HG03108 (cell line): ENCODE measurements around the gene TBC1D14.

Experiments used
- ATAC-seq: cut with Tn5 transposase; IDR thresholded peaks from one replicate; pipeline ENCODE4 v1.9.1; 2021; ENCODE audit warnings: moderate library complexity; ENCODE audit not compliant: unreplicated experiment

Gene TBC1D14

DNA sequence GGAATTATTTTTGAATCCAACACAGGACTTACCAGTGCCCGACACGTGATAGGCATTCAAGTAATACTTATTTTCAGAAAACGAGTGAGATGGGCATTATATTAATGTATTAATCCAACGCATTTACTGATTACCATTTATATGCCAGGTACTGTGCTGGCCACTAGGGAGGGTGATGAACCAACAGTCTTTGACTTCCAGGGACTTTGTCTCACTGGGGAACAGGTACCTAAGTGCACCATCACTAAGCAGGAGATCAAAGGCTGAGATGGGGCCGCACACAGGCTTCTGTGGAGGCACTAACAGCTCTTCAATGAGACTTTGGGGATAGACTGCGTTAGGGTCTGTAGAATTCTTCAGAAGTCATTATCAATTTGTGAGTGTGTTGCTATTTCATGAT, 127.8 kb downstream of the TBC1D14 start:
- no peak for ATAC-seq

DNA sequence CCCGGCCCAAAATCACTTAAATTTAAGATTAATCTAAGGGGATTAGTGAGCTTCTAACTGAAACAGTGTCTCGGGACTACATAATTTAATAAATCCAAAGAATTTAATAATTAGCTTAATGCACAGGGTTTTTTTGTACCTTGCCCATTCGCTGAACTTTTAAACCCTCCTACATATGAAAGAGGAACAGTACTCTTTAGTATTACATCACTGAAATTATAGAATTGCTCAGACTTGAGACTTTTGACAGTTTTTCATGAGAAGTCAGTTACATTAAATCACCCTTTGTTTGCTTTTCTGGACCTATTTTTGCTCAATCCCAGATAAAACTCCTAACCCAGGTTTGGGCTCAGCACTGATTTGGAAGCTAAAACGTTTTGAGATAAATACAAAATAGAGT, 131.1 kb downstream of the TBC1D14 start:
- ATAC-seq = no peak

DNA sequence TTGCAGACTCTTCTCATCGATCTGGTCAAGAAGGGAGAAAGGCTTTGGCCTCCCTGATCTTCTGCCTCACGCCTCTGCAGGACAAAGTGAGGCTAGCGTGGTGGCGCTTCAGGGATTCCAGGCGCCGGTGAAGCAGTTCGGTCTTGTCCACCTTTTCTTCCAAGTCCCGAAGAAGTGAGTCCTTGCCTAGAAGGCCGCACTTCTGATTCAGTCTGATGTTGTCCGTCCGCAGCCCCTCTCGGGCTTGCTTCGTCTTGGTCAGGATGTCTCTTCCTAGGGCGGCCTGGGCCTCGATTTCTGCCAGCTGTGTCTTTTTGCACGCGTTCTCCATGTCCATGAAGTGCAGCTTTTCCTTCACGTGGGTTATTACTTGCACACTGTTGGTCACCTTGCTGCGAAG, 131.6 kb downstream of the TBC1D14 start:
- ATAC-seq = no peak

DNA sequence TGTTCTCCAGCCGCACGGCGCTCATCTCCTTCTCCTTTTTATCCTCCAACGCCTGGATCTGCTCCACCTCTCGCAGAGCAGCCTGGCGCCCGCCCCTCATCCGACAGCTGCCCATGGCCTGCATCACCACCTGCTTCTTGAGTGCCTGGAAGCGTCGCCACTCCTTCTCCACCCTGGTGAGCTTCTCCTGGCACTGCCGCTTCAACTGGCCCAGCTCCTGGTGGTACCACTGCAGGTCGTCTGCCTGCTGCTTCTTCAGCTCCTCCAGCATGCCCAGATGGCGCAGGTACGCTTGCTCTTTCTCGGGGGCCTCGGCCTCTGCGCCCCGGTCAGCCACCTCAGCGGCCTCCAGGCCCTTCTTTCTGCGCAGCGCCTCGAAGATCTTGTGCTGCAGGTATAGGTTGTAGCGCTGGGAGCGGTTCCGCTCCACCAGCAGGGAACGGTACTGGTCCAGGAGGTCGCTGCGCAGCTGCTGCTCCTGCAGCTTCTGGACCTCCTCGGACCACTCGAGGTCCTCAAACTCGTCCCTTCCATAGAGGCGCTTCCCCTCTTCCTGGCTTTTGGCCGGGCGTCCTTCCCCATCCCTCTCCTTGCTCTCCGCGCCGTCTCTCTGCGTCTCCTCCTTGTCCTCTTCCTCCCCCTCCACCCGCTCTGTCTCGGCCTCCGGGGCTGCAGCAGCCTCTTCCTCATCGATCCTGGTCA, 132.3 kb downstream of the TBC1D14 start:
- ATAC-seq = no peak

DNA sequence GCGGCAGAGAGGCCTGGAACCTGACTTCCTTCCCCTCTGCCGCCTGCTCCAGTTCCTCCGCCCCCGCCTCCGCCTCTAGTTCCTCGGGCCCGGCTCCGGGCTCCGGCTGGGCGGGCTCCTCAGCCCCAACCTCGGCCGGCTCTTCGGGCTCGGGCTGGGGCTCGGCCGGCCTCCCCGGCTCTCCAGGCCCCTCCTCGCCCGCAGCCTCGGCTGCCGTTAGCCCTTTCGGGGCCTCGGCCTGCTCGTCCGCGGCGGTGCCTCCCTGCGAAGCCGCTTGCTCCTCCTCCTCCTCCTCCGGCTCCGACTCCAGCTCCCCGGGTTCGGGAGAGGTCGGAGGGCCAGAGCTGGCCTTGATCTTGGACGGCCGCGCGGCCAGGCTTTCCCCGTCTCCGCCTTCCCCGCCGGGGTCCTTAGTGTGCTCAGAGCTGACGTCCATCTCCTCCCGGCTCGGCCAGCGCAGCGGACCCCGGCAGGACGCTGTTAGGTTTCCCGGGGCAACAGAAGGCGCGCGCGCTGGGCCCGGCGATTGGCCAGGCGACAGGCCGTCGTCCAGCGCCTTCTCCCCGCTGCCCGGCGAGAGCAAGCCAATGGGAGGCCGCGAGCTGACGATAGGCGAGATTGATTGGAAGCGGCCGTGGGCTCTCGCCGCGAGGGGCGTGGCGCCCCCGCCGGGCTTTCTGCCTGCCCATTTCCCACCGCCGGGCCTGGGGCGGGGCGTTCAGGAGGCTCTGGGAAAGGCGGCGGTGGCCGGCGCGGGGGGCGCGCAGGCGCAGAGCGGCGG, 133.1 kb downstream of the TBC1D14 start:
- peak; percentile 80 for ATAC-seq

DNA sequence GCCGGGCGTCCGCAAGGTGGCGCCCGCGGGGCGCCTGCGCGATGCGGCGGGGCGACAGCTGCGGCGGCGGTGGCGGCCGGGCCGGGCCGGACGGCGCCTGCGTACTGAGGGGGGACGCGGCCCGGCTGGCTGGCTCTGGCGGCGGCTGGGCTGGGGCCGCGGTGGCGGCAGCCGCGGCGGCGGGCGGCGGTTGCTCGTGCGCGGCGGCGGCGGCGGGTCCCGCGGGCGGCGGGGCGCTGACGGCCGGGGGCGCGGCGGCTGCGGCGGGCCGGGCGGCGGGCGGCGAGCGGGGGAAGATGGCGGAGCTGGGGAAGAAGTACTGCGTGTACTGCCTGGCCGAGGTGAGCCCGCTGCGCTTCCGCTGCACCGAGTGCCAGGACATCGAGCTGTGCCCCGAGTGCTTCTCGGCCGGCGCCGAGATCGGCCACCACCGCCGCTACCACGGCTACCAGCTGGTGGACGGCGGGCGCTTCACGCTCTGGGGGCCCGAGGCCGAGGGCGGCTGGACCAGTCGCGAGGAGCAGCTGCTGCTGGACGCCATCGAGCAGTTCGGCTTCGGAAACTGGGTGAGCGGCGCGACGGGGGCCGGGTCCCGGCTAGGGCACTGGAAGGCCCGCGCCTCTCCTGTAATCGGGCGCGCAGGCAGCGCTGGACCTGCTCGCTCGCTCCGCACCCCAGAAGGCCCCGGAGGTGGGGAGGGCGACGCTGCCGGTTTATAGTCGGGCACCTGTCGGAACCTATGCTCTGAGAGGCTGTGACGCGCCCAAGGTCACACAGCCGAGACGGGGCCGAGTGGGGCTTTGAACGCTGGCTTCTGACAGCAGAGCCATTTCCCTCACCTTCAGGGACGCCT, 133.9 kb downstream of the TBC1D14 start, which contains the start of gene TADA2B:
Gene TADA2B (plus strand): TSS at position 89 of the 853 bp plus-strand sequence. CDS start 208 bp downstream, at position 297.
- peak; percentile 1 for ATAC-seq

DNA sequence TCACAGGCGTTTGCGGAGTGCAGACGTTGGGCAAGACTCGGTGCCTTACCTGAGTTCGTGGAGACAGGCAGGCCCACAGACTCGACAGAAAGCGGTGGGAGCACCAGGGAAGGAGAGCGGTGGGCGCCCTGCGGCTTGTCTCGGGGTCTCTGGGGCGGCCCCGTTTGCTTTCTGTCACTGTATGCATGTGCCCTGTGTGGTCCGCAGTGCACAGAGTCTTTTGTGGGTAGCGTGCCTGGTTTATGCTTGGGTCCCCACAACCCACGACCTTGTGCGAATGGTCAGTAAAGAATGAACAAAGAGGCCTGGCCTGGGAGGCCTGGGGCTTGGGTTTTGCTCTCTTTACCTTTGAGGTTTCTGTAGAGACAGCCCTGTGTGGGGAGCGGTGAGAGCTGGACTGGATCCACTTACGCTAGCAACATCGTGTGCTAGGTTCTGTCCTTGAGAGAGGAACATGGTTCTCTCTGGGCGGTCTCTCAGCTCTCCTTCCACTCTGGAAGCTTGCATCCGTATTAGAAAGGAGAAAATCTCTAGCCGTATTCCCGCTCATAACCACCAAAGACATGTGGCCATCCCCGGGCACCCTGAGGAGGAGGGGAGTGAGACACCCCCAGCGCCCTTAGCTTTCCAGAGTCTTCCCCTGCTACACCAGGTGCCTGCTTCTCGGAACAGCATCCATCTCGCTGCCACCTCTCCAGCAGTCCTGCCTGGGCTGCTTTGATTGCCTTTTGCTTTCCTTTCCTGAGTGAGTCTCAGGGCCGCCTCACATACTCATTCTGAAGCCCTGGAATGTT, 134.7 kb downstream of the TBC1D14 start:
- no peak for ATAC-seq

DNA sequence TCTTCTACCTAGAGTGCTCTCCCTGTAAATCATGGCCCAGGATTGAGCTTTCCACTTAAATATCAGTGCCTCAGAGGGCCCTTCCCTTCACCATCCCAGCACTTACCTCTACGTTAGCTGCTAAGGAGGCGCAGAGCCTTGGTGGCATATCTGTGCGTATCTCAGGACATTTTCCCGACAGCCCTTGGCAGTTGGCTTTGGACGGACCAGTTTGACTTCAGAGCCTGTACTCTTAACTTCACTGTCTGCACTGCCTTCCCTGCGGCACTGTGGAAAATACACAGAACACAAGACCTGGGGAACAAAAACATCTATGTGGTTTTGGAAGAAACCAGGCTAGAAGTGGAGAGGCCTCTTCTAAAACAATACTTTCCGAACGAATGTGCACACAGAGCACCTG, 135.9 kb downstream of the TBC1D14 start:
- no peak for ATAC-seq

DNA sequence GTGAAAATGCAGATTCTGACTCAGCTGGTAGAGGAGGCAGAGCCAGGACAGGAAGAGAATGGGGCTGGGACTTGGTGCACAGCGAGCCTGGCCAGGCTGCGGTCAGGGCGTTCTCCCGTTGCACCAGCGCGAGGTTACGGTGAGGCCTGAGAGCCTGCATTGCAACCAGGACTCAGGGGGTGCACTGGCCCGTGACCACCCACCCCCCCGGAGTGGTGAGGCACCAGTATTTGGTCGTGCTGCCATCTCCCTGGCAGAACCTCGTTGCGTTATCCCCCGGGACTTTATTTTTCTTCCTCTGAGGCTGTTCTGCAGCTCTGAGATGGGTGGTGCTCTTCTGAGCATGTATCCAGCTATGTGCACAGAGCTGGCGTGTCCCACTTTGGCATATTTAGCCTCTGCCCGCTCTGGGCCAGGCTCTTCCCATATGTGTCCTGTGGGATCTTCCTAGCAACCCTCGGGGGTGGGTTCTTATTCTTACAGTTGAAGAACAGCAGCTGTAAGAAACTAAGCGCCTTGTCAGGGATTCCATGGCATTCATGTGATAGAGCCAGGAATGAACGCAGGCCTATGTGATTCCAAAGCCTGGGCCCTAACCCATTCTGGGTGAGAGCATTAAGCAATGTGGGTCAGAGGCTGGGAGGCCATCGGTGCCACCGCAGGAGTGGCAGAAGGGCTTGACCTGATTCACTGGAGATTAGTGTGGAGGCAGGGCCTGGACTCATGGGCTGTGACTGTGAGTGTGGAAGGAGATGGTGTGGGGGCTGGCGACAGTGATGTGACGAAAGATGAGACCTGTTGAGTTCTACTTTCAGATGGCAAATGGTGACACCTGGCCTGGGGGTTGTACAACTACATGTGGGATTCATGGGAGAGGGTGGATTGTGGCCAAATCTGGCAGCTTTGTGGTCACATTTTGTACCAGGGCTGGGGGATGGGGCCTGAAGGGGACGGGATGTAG, 136.6 kb downstream of the TBC1D14 start:
- peak; percentile 22 for ATAC-seq

DNA sequence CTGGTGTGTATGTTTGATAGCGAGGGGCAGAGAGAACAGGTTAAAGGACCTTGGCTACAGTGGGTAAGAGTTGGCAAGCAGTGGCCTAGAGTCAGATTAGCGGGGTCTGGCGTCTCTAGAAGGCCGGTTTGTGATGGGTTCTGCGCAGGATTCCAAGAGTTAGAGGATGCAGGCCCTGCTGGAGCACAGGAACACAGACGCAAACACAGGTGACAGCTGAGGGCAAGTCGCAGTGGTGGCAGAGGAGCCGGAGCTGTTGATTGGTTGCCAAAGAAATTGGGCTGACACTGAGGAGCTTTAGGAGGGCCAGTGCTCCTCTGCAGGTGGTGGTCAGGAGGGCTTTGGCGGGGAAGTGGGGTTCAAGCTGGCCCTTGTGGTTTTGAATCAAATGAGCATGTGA, 137.3 kb downstream of the TBC1D14 start:
- ATAC-seq = no peak

DNA sequence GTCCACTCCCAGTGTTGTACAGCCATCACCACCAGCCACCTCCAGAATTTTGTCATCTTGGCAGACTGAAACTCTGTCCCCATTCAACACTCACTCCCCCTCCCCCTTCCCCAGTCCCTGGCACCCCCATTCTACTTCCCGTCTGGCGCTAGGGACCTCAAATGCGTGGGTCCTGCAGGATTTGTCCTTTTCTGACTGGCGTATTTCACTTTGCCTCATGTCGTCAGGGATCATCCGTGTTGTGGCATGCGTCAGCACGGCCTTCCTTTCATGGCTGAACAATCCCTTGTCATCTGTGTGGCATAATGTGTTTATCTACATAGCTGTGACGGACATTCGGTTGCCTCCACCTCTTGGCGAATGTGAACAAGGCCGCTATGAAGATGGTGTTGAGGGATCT, 139.0 kb downstream of the TBC1D14 start:
- ATAC-seq = no peak

DNA sequence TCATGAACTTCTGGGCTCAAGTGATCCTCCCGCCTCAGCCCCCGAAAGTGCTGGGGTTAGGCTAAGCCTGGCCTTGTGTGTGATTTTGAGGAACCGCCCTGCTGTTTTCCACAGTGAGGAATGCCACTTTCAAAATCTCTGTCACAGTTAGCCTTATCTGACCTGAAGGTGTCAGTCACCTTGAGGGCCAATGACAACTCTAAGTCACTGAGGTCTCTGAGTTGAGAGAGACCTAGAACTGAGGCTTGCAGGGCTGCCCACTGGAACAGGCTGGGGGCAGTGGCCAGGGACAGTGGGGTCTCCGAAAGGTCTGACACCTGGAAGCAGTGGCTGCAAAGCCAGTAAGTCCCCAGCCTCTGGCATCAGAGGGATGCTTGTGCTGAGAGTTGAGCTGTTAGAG, 139.7 kb downstream of the TBC1D14 start:
- ATAC-seq = no peak

DNA sequence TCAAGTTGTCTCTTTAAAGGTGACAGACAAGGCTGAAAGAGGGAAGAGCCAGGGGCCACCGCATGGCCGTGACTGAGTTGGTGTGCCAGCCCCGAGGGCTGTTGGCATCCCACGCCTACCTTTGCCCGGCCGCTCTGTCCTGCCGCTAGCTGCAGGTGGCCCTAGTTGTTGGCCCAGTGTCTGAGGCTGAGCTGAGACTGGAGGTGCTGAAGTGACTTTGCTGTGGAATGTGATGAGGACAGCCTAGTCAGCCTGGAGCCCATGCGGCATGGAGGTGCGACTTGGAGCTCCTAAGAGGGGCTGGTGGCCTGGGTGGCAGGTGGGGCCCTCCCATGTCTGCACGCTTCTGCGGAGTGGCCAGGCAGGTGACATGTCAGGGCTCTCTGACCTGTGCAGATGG, 140.1 kb downstream of the TBC1D14 start:
- no peak for ATAC-seq

DNA sequence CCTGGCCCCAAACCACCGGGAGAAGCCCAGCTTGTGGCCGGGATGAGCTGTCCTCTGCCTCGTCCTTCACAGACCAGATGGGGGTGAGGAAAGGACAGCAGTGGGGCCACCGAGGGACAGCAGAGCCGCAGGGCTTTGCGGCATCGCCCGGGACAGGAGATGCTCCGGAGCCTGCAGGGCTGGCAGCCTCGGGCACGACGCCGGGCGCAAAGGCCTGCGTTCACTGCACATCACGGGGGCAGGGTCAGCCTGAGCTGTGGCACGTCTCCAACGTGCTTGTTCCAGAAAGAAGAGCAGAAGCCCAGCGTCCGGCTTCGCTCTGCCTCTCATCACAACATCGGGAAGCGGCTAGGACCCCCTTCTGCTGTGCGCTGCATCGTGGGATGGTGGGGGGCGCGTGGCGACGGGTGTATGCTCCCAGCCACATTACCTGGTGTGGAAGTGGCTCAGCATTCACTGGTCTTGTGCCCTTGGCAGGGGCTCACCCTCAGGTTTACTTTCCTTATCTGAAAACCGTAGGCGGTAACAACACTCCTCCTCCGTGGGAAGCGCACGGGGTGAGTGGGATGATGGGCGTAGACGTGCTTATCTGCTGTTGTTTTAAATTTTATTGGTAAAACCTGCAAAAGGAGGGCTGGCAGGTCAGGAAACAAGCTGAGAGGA, 141.0 kb downstream of the TBC1D14 start:
- no peak for ATAC-seq

DNA sequence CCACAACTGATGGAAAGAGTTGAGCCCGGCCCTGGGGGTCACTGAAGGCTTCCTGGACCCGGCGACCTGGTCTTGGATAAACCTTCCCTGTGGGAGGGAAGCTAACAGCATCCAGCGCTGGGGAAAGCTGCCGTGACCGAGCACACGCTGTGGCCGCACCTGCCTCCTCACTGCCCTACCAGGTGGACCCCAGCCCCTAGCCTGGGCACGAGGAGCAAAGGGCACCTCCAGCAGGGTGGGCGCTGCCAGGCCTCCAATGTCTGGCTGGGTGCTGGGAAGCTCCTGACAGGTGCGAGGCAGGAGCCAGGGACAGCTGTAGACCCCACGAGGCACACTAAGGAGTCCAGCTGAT, 141.5 kb downstream of the TBC1D14 start:
- no peak for ATAC-seq

DNA sequence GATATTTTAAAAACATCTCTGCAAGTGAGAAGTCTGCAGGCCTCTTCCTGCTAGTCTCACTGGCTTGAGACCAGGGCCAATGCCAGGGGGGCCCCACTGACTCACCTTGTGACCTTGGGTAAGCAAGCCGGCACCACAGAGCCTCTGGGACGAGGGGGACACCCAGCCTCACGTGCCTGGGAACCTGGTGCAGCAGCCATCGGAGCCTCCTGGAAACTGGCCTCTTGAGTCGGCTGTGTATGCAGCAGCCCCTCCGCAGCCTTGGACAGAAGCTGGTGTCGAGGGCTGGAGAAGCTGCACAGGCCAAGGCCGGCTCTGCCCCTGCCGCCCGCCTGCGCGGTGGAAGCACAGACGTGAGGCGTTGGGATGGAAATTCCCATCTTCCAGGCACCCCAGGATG, 142.3 kb downstream of the TBC1D14 start:
- no peak for ATAC-seq

DNA sequence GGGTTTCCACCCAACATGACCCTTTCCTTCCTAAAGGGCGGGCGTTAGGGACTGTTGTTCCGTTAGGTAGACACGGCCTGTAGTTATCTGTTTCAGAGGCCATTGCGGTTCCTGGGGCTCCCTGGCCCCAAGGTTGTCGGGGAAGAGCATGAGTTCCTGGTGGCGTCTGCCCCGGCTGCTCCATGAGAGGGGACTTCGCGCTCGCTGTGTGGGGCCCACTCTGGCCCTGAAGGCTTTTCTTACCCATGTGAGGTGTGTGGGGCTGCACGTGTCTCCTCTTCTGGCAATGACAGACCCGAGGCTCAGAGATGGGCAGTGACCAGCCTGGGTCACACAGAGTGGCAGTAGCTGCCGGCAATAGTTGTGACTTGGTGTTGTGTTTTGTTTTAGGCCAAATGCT, 142.7 kb downstream of the TBC1D14 start:
- ATAC-seq = no peak

DNA sequence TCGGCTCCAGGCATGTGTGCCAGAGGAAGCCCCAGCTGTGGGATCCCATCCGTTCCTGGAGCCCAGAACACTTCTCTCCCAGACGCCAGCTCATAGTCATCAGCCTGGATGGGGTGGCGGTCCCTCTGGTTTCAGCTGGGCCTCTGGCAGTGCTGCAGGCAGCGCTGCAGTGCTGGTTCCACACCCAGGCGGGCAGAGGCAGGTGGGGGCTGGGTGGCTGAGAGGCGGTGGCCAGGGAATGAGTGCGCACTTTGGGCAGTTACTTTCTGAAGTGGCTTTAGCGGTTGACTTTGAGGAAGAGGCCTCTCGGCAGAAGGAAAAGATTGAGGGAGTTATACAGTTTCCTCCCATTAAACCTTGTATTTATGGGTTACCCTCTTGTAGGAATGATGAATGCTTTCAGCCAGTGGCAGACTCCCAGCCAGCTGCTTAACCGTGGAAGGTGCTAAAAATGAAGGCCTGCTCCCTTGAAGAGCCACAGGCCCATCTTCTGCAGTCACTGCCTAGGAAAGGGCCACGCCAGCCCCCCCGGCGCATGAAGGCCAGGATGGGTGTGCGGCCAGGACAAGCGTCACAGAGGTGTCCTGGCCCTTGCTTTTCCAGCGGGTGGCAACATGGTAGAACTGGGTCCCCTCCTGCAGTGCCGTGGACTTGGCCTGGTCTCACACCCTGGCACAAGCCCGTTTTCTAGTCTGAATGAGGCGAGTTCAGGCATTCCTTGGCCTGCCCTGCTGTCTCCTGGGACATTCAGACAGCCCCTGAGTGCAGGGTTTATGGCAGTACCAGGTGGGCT, 143.5 kb downstream of the TBC1D14 start:
- ATAC-seq = no peak
